ENCODE results near the gene M6PR. TPM values are rescaled to one million over a fixed set of nuclear protein-coding genes. Genes with fewer than 3 reads are reported as not detected.
"Not testable (repeated sequence)": the region's sequence is repeated elsewhere in the genome, so short reads cannot be mapped to it uniquely, and the experiment has no call there.

The M6PR gene
- total RNA-seq, 3 donors from 2014 or later: 192 to 217 (median 203) TPM

- Mint-ChIP-seq H3K9me3 (no peaks in the 10 kb centered on the region), H3K4me3 (no peak overlapping the region), H3K36me3 (ENCODE audit: insufficient read depth) (no peaks in the 10 kb centered on the region), H3K4me1 (ENCODE audit: low read depth) (peaks cover 15% of the 10 kb centered on the region), H3K27me3 (ENCODE audit: low read depth) (peaks cover under 1% of the 10 kb centered on the region)
- DNase-seq: no peak
- ATAC-seq: no peak
Measured at GRCh38 chr12:8911606-8912268, 37.7 kb downstream of the M6PR start.

- Mint-ChIP-seq H3K4me1 (ENCODE audit: low read depth) (peaks cover 15% of the 10 kb centered on the region), H3K27me3 (ENCODE audit: low read depth) (peaks cover 3% of the 10 kb centered on the region), H3K36me3 (ENCODE audit: insufficient read depth) (no peaks in the 10 kb centered on the region), H3K4me3 (no peak overlapping the region), H3K9me3 (no peaks in the 10 kb centered on the region)
- ATAC-seq (no peak), DNase-seq (no peak)
Measured at GRCh38 chr12:8909752-8910151, 39.7 kb downstream of the M6PR start.

DNA sequence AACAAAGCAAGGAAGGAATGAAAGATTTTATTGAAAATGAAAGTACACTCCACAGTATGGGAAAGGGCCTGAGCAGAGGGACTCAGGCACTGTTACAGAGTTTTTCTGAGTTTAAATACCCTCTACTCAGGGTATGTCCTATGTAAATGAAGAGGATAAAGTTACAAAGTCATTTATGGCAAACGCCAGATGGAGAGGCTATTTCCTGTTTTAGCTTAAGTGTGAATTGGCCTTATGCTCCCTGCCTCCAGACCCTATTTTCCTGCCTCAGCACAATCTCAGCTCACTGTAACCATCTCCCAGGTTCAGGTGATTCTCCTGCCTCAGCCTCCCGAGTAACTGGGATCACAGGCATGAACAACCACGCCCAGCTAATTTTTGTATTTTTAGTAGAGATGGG, 41.9 kb downstream of the M6PR start:
- Mint-ChIP-seq H3K4me1 (ENCODE audit: low read depth) (no peaks in the 10 kb centered on the region), H3K4me3 (no peak overlapping the region)
- ATAC-seq: no peak

DNA sequence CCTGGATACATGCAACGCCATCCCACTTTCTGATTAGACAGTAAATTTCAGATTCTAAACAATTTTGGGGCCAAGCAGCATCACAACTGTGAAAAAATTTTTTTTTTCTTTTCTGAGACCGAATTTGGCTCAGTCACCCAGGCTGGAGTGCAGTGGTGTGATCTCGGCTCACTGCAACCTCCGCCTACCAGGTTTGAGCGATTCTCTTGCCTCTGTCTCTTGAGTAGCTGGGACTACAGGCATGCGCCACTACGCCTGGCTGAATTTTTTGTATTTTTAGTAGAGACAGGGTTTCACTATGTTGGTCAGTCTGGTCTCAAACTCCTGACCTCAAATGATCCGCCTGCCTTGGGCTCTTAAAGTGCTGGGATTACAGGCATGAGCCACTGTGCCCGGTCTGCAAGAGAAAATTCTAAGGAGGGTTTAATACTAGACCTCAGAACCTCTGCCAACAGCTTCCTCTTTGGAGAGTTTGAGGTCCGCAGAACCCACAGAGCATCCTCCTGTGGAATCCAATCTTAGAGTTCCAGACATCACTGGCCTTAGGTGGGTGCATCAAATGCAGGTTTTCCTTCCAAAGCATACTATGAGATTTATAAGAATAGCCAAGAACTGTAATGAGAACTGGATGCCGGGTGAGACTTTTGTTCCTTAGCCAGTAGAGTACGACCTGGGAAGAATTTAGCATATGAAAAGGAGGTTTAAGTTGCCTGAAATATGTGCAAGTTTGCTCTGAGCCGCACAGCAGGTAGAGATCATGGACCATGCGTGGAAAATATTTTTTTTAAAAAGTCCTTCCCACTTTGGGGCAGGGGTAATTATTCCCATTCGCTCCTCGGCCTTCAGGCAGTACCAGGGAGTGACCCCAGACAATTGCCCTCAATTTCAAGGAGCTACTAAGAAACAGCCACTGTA, 42.9 kb downstream of the M6PR start:
- Mint-ChIP-seq H3K4me3 (no peak overlapping the region), H3K27me3 (ENCODE audit: low read depth) (peaks cover 3% of the 10 kb centered on the region), H3K36me3 (ENCODE audit: insufficient read depth) (no peaks in the 10 kb centered on the region), H3K9me3 (no peaks in the 10 kb centered on the region), H3K4me1 (ENCODE audit: low read depth) (no peaks in the 10 kb centered on the region)
- no peak for DNase-seq
- ATAC-seq: no peak

More for the DNA sequence above, 41.9 kb downstream of the M6PR start:
- no peak for DNase-seq
- Mint-ChIP-seq H3K27me3 (ENCODE audit: low read depth) (peaks cover 3% of the 10 kb centered on the region), H3K36me3 (ENCODE audit: insufficient read depth) (no peaks in the 10 kb centered on the region), H3K9me3 (no peaks in the 10 kb centered on the region)

DNA sequence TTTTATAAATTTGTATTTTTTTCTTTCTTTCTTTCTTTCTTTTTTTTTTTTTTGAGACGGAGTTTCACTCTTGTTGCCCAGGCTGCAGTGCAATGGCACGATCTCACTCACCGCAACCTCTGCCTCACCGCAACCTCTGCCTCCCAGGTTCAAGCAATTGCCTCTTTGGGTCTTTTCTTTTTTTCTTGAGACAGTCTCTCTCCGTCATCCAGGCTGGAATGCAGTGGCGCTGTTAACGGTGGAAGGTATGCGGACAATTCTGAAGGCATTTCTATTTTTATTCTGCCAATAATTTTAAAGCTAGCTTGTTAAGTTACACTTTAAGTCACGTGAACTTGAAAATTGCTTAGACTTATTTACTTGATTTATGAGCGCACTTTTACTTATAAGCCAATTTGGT, 43.9 kb downstream of the M6PR start:
- Mint-ChIP-seq H3K9me3 (no peaks in the 10 kb centered on the region), H3K4me1 (ENCODE audit: low read depth) (no peaks in the 10 kb centered on the region), H3K36me3 (ENCODE audit: insufficient read depth) (no peaks in the 10 kb centered on the region), H3K4me3 (no peak overlapping the region), H3K27me3 (ENCODE audit: low read depth) (peaks cover 3% of the 10 kb centered on the region)
- no peak for ATAC-seq
- DNase-seq: no peak

DNA sequence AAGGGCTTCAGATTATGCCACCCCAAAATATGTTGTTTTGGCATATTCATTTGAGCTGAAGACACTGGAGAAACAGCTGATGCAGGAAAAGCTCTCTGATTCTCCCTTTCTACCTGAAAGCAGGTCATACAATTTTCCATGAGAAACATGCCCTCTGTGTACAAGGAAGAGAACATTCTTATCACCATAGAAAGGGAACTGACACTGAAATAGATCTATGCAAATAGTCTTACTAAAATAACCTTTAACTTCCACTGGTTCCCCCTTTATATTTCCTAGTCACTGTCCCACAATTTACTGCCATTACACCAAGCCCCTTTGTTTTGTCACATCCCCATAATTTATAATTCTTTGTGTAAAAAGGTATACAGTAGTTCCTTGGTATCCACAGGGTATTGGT, 44.8 kb downstream of the M6PR start:
- Mint-ChIP-seq H3K36me3 (ENCODE audit: insufficient read depth) (no peaks in the 10 kb centered on the region), H3K9me3 (no peaks in the 10 kb centered on the region)

DNA sequence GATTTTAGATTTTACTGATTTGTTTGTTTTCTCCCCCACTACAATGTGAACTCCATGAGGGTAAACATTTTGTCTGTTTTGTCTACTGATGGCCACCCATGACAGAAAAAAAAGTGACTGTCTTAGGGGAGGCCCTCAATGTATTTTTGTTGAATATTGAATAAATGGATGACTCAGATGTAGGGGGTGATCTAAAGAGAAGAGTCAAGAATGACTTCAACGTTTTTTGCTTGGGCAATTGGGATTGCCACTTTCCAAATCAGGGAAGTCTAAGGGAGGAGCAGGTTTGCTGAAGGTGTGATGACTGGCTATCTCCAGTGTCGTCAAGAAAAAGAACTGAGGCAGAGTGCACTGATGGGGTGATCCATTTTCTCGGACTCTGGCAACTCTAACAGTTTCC, 45.8 kb downstream of the M6PR start:
- DNase-seq (no peak), ATAC-seq (no peak)
- no peaks in the 10 kb centered on the region for H3K4me1 Mint-ChIP-seq (ENCODE audit: low read depth)
- peaks cover 3% of the 10 kb centered on the region for H3K27me3 Mint-ChIP-seq (ENCODE audit: low read depth)
- H3K9me3 Mint-ChIP-seq: no peaks in the 10 kb centered on the region
- H3K36me3 Mint-ChIP-seq (ENCODE audit: insufficient read depth): no peaks in the 10 kb centered on the region
- no peak overlapping the region for H3K4me3 Mint-ChIP-seq

More for the DNA sequence above, 44.8 kb downstream of the M6PR start:
- no peak overlapping the region for H3K4me3 Mint-ChIP-seq
- H3K4me1 Mint-ChIP-seq (ENCODE audit: low read depth): no peaks in the 10 kb centered on the region
- no peak for DNase-seq
- no peak for ATAC-seq
- peaks cover 3% of the 10 kb centered on the region for H3K27me3 Mint-ChIP-seq (ENCODE audit: low read depth)

DNA sequence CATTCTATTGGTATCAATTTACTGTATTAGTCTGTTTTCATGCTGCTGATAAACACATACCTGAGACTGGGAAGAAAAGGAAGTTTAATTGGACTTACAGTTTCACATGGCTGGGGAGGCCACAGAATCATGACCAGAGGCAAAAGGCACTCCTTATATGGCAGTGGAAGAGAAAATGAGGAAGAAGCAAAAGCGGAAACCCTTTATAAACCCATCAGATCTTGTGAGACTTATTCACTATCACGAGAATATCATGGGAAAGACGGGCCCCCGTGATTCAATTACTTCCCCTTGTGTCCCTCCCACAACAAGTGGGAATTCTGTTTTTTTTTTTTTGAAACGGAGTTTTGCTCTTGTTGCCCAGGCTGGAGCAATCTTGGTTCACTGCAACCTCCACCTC, 46.7 kb downstream of the M6PR start:
- not testable (repeated sequence) for H3K4me3 Mint-ChIP-seq; H3K36me3 Mint-ChIP-seq (ENCODE audit: insufficient read depth); ATAC-seq; H3K9me3 Mint-ChIP-seq; H3K4me1 Mint-ChIP-seq (ENCODE audit: low read depth); DNase-seq; H3K27me3 Mint-ChIP-seq (ENCODE audit: low read depth)

DNA sequence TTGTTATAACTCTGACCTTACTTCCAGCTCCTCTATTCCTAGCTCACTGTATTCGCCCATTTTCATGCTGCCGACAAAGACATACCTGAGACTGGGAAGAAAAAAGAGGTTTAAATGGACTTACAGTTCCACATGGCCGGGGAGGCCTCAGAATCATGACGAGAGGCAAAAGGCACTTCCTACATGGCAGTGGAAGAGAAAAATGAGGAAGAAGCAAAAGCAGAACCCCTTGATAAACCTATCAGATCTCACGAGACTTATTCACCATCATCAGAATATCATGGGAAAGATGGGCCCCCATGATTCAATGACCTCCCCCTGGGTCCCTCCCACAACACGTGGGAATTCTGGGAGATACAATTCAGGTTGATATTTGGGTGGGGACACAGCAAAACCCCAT, 49.6 kb downstream of the M6PR start:
- H3K9me3 Mint-ChIP-seq: no peaks in the 10 kb centered on the region
- H3K36me3 Mint-ChIP-seq (ENCODE audit: insufficient read depth): no peaks in the 10 kb centered on the region
- H3K27me3 Mint-ChIP-seq (ENCODE audit: low read depth): no peaks in the 10 kb centered on the region
- no peak overlapping the region for H3K4me3 Mint-ChIP-seq
- ATAC-seq (no peak), DNase-seq (no peak)
- no peaks in the 10 kb centered on the region for H3K4me1 Mint-ChIP-seq (ENCODE audit: low read depth)

DNA sequence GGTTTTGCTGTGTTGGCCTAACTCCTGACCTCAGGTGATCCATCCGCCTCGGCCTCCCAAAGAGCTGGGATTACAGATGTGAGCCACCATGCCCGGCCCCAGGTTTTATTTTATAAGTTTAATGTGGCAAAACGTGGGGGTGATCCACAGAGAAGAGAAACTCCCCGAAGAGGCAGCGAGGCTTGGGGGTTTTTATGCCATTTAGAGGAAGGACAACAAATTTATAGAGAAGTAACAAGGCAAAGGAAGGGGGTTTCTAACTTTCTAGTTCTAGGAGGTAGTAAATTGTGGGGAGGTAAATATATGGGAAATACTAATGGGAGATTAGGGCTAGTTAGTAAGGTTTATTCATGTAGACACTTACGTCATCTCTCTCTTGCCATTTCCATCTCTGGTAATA, 52.4 kb downstream of the M6PR start:
- no peaks in the 10 kb centered on the region for H3K9me3 Mint-ChIP-seq
- H3K36me3 Mint-ChIP-seq (ENCODE audit: insufficient read depth): no peaks in the 10 kb centered on the region
- DNase-seq (no peak), ATAC-seq (no peak)
- peaks cover 2% of the 10 kb centered on the region for H3K27me3 Mint-ChIP-seq (ENCODE audit: low read depth)
- H3K4me1 Mint-ChIP-seq (ENCODE audit: low read depth): no peaks in the 10 kb centered on the region
- H3K4me3 Mint-ChIP-seq: no peak overlapping the region

- DNase-seq: no peak
- no peaks in the 10 kb centered on the region for H3K36me3 Mint-ChIP-seq (ENCODE audit: insufficient read depth)
- no peak for ATAC-seq
- H3K4me1 Mint-ChIP-seq (ENCODE audit: low read depth): peaks cover 4% of the 10 kb centered on the region
- H3K4me3 Mint-ChIP-seq: no peak overlapping the region
- H3K9me3 Mint-ChIP-seq: no peaks in the 10 kb centered on the region
- H3K27me3 Mint-ChIP-seq (ENCODE audit: low read depth): peaks cover 2% of the 10 kb centered on the region
Measured at GRCh38 chr12:8894986-8895385, 54.5 kb downstream of the M6PR start.

GRCh38 chr12:8894378-8894777, 55.1 kb downstream of the M6PR start:
- ATAC-seq (no peak), DNase-seq (no peak)
- peaks cover 2% of the 10 kb centered on the region for H3K27me3 Mint-ChIP-seq (ENCODE audit: low read depth)
- no peak overlapping the region for H3K4me3 Mint-ChIP-seq
- no peaks in the 10 kb centered on the region for H3K9me3 Mint-ChIP-seq
- peaks cover 4% of the 10 kb centered on the region for H3K4me1 Mint-ChIP-seq (ENCODE audit: low read depth)
- no peaks in the 10 kb centered on the region for H3K36me3 Mint-ChIP-seq (ENCODE audit: insufficient read depth)

DNA sequence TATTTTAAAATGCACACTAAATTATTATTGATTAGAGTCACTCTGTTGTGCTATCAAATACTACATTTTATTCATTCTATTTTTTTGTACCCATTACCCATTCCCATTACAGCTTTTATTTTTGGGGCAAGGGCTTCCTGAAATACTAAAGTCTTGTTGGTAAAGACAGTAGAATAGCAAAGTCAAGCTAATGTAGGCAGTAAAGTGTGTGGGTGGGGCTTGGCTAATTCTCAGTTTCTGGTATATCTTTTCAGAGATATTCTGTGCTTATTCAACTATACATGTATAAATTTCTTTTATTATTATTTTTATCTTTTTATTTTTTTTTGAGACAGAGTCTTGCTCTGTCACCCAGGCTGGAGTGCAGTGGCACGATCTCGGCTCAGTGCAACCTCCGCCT, 57.5 kb downstream of the M6PR start:
- Mint-ChIP-seq H3K4me1 (ENCODE audit: low read depth) (peaks cover 4% of the 10 kb centered on the region), H3K27me3 (ENCODE audit: low read depth) (peaks cover 2% of the 10 kb centered on the region), H3K36me3 (ENCODE audit: insufficient read depth) (no peaks in the 10 kb centered on the region), H3K4me3 (no peak overlapping the region), H3K9me3 (no peaks in the 10 kb centered on the region)
- DNase-seq (no peak), ATAC-seq (no peak)
